SU-DHL-6 (cell line): ENCODE data around the gene SIGLEC8.

Source experiments
- H2AFZ ChIP-seq: fragments of 200-600 bp; sonication (generic); 2 replicates; pipeline ENCODE4 v1.6.1; 2014; ENCODE audit warnings: low read depth, mild to moderate bottlenecking, moderate library complexity, mixed read lengths, antibody characterized with exemption, low read length; ENCODE audit not compliant: severe bottlenecking
- H3F3A ChIP-seq: fragments of 200-600 bp; shearing (Covaris generic); 2 replicates; pipeline ENCODE4 v1.6.0; 2016; ENCODE audit warnings: antibody characterized with exemption, mild to moderate bottlenecking; ENCODE audit not compliant: insufficient read depth
- H3K27ac ChIP-seq: fragments of 200-600 bp; sonication (generic); 2 replicates; pipeline ENCODE4 v1.5.1; 2016; ENCODE audit warnings: low read depth, mild to moderate bottlenecking, low read length, moderate library complexity, mixed read lengths
- H3K27me3 ChIP-seq: fragments of 200-600 bp; sonication (generic), shearing (Covaris generic); 2 replicates; pipeline ENCODE4 v1.6.0; 2014; ENCODE audit warnings: mild to moderate bottlenecking, low read length
- H3K36me3 ChIP-seq: fragments of 200-600 bp; sonication (generic); 2 replicates; pipeline ENCODE4 v1.6.1; 2014; ENCODE audit warnings: mild to moderate bottlenecking, low read length, mixed read lengths
- H3K4me2 ChIP-seq: fragments of 300-600, 200-600 bp; shearing (Covaris generic), sonication (generic); 2 replicates; pipeline ENCODE4 v1.6.0; 2014; ENCODE audit warnings: low read length, low read depth, mild to moderate bottlenecking; ENCODE audit not compliant: poor library complexity, severe bottlenecking
- H3K4me3 ChIP-seq: fragments of 200-600 bp; sonication (generic); 2 replicates; pipeline ENCODE4 v1.5.1; 2014; ENCODE audit warnings: antibody characterized with exemption, low read length, mild to moderate bottlenecking, mixed read lengths; ENCODE audit not compliant: insufficient read depth, poor library complexity, severe bottlenecking
- H3K79me2 ChIP-seq: fragments of 200-600 bp; sonication (generic); 2 replicates; pipeline ENCODE4 v1.6.1; 2014; ENCODE audit warnings: mild to moderate bottlenecking, low read length, moderate library complexity; ENCODE audit not compliant: insufficient read depth
- H3K9ac ChIP-seq: fragments of 200-600 bp; sonication (generic); 2 replicates; pipeline ENCODE4 v1.7.0; 2014; ENCODE audit warnings: mild to moderate bottlenecking, low read length
- H3K9me2 ChIP-seq: fragments of 200-600 bp; sonication (generic); replicated peaks from 2 replicates; pipeline ENCODE4 v1.6.1; 2014; ENCODE audit warnings: low read length; ENCODE audit not compliant: insufficient read depth
- H3K9me3 ChIP-seq: fragments of 200-600 bp; sonication (generic); 2 replicates; pipeline ENCODE4 v1.6.1; 2014; ENCODE audit warnings: low read length, mixed read lengths; ENCODE audit not compliant: insufficient read depth
- H4K20me1 ChIP-seq: fragments of 200-600 bp; sonication (generic); 2 replicates; pipeline ENCODE4 v1.6.1; 2014; ENCODE audit warnings: low read depth, mild to moderate bottlenecking, antibody characterized with exemption, low read length, moderate library complexity, mixed read lengths
- CTCF ChIP-seq: fragments of 200-600 bp; sonication (generic); IDR thresholded peaks from one replicate; pipeline ENCODE4 v1.5.1; 2017; ENCODE audit warnings: antibody characterized with exemption, mild to moderate bottlenecking, low read length, moderate library complexity; ENCODE audit not compliant: insufficient read depth, poor library complexity, severe bottlenecking
- EZH2phosphoT487 ChIP-seq: fragments of 200-600 bp; sonication (generic), shearing (Covaris generic); conservative IDR thresholded peaks from 2 replicates; pipeline ENCODE4 v1.6.1; 2018; ENCODE audit warnings: mild to moderate bottlenecking, antibody characterized with exemption, low read length, moderate library complexity, mixed read lengths

Gene SIGLEC8

DNA sequence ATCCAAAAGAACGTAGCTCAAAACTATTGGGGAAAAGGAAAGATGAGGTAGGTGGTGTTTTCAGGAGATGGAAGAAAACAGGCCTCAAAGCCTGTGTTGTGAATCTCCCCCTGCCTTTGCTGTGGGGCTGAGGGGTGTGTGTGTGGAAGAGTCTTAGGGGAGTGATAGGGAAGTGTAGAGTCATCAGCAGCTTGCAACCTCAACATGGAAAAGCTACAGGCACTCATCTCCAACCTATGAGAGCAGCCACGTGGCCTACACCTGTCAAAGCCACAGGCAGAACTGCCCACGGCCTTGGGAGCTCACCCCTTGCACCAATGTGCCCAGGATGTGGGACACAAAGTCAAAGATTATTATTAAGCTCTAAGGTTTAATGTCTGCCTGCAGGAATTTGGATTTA is 47.6 kb upstream of the SIGLEC8 start:
- Histone ChIP-seq H4K20me1 (no peaks in the 10 kb centered on the region), H3F3A (no peaks in the 10 kb centered on the region), H3K4me3 (no peak overlapping the region), H3K9me3 (no peaks in the 10 kb centered on the region), H3K79me2 (no peaks in the 10 kb centered on the region), H3K9ac (no peak overlapping the region), H3K36me3 (no peaks in the 10 kb centered on the region), H2AFZ (no peak overlapping the region), H3K27me3 (no peaks in the 10 kb centered on the region), H3K4me2 (no peak overlapping the region), H3K9me2 (no peaks in the 10 kb centered on the region), H3K27ac (no peak overlapping the region)
- TF ChIP-seq EZH2phosphoT487 (no peak), CTCF (no peak)

- Histone ChIP-seq H3K9me2 (no peaks in the 10 kb centered on the region), H3F3A (no peaks in the 10 kb centered on the region), H3K4me2 (no peak overlapping the region), H4K20me1 (no peaks in the 10 kb centered on the region), H3K27ac (no peak overlapping the region), H3K79me2 (no peaks in the 10 kb centered on the region), H2AFZ (no peak overlapping the region), H3K4me3 (no peak overlapping the region), H3K9ac (no peak overlapping the region), H3K36me3 (no peaks in the 10 kb centered on the region), H3K9me3 (no peaks in the 10 kb centered on the region), H3K27me3 (no peaks in the 10 kb centered on the region)
- TF ChIP-seq EZH2phosphoT487 (no peak), CTCF (no peak)
Observed at GRCh38 chr19:51503896-51504295, 45.6 kb upstream of the SIGLEC8 start.

GRCh38 chr19:51503286-51503817 is 45.1 kb upstream of the SIGLEC8 start:
- Histone ChIP-seq H3F3A (no peaks in the 10 kb centered on the region), H3K4me3 (no peak overlapping the region), H3K4me2 (no peak overlapping the region), H4K20me1 (no peaks in the 10 kb centered on the region), H3K27me3 (no peaks in the 10 kb centered on the region), H3K9me2 (no peaks in the 10 kb centered on the region), H2AFZ (no peak overlapping the region), H3K27ac (no peak overlapping the region), H3K9ac (no peak overlapping the region), H3K79me2 (no peaks in the 10 kb centered on the region), H3K36me3 (no peaks in the 10 kb centered on the region), H3K9me3 (no peaks in the 10 kb centered on the region)
- TF ChIP-seq CTCF: no peak
- TF ChIP-seq EZH2phosphoT487: no peak
